ENCODE measurements around the gene FRMD4A. TPM values are rescaled to one million over a fixed set of nuclear protein-coding genes. Genes with fewer than 3 reads are reported as not detected.

FRMD4A gene
- total and polyA plus RNA-seq, 3 donors from 2014 or later = 15.0 to 20.8 (median 18.7) TPM

DNA sequence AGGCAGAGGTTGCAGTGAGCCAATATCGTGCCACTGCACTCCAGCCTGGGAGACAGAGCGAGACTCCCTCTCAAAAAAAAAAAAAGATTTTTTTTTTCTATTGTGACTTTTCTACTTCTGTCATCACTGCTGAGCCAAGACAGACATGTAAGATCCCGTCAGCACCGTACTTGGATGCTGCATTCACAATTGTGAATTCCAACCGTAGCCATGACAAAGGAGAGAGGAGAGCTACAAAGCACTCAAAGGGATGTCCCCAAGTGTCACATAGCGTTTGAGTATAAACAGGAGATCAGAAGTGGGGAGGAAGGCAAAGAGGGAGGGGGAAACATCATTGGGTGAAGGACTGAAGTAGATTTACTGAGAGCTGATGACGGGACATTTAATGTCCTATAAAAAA lies 599.8 kb downstream of the FRMD4A start:
- WGBS, 2 donors = 92 to 97% methylated on average over 7 of the region's 7 CpGs
- Histone ChIP-seq H3K4me1 (no peaks in the 10 kb centered on the region), H3K27me3 (no peaks in the 10 kb centered on the region), H3K4me3 (no peak overlapping the region), H3K27ac (no peak overlapping the region), H3K9me3 (no peaks in the 10 kb centered on the region), H3K36me3 (ENCODE audit: low read depth, missing control alignments) (no peaks in the 10 kb centered on the region)
- DNase-seq = no peak
- TF ChIP-seq, protein P1, sequence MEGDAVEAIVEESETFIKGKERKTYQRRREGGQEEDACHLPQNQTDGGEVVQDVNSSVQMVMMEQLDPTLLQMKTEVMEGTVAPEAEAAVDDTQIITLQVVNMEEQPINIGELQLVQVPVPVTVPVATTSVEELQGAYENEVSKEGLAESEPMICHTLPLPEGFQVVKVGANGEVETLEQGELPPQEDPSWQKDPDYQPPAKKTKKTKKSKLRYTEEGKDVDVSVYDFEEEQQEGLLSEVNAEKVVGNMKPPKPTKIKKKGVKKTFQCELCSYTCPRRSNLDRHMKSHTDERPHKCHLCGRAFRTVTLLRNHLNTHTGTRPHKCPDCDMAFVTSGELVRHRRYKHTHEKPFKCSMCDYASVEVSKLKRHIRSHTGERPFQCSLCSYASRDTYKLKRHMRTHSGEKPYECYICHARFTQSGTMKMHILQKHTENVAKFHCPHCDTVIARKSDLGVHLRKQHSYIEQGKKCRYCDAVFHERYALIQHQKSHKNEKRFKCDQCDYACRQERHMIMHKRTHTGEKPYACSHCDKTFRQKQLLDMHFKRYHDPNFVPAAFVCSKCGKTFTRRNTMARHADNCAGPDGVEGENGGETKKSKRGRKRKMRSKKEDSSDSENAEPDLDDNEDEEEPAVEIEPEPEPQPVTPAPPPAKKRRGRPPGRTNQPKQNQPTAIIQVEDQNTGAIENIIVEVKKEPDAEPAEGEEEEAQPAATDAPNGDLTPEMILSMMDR (IDR thresholded peaks at IDR 0.05) = no peak
- TF ChIP-seq POLR2A (IDR thresholded peaks at IDR 0.05) = no peak
- intact Hi-C loops (cut with DNase I; ENCODE audit: low total_unique reads) = no loop called here

DNA sequence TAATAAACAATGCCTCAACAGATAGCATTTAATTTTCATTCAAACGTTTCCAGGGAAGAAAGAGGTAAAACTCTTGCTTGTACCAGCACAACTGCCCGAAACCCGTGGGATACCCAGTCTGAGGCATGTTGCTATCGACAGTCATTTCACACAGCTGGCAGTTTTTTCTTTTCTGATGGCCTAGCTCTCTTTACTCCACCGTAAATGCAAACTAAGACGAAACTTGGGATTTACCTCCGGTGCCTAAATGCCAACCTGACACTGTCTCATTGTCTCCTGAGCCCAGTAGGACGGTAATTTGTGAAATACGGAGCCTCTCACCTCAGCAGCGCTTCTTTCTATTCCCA lies 600.4 kb downstream of the FRMD4A start:
- H3K4me1 ChIP-seq = no peaks in the 10 kb centered on the region
- H3K36me3 ChIP-seq (ENCODE audit: low read depth, missing control alignments) = no peaks in the 10 kb centered on the region
- no peak overlapping the region for H3K27ac ChIP-seq
- H3K4me3 ChIP-seq = no peak overlapping the region
- TF ChIP-seq POLR2A (IDR thresholded peaks at IDR 0.05) = no peak
- TF ChIP-seq, protein P1 (IDR thresholded peaks at IDR 0.05) = no peak
- DNase-seq = no peak
- no peaks in the 10 kb centered on the region for H3K9me3 ChIP-seq
- no peaks in the 10 kb centered on the region for H3K27me3 ChIP-seq
- intact Hi-C loops (cut with DNase I; ENCODE audit: low total_unique reads) = no loop called here
- 76 to 79% methylated on average over 10 of the region's 10 CpGs for WGBS, 2 donors

DNA sequence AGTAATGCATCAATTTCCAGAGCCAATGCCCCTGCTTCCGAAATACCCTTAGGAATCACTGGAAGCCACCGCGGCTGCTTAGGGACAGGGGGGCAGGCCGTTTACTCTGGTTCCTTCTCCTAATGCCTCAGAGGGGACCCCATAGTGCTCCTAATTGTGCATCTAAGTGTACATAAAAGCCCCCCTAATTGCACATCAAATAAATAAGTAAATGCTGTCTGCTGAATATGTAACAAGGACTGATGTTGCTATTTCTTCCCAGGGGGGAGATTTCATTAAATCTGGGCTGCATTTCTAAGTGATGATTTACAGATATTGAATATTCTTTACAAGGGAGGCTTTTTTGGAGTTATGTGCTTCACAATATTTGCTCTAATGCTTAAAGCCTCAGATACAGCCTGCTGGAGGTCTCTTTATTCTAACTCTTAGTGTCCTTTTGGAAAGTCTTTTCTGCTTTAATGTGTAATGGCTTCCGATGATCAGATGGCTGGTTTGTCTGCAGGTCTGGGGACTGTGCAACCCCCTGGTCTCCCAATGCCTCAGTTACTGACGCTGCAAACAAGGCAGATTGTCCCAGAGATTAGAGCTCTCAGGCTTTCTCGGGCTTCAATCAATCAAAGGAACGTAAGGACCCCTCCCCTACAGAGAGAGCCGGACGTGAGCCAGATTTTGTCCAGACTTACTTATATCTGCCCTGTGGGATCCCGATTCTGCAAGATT lies 601.0 kb downstream of the FRMD4A start:
- H3K4me1 ChIP-seq = peaks cover 5% of the 10 kb centered on the region
- 76 to 77% methylated on average over 11 of the region's 11 CpGs for WGBS, 2 donors
- intact Hi-C loops (cut with DNase I; ENCODE audit: low total_unique reads) = no loop called here
- TF ChIP-seq POLR2A (IDR thresholded peaks at IDR 0.05) = no peak
- TF ChIP-seq, protein P1 (IDR thresholded peaks at IDR 0.05) = no peak
- no peaks in the 10 kb centered on the region for H3K36me3 ChIP-seq (ENCODE audit: low read depth, missing control alignments)
- H3K4me3 ChIP-seq = no peak overlapping the region
- DNase-seq = no peak
- no peak overlapping the region for H3K27ac ChIP-seq
- H3K9me3 ChIP-seq = no peaks in the 10 kb centered on the region
- H3K27me3 ChIP-seq = no peaks in the 10 kb centered on the region

DNA sequence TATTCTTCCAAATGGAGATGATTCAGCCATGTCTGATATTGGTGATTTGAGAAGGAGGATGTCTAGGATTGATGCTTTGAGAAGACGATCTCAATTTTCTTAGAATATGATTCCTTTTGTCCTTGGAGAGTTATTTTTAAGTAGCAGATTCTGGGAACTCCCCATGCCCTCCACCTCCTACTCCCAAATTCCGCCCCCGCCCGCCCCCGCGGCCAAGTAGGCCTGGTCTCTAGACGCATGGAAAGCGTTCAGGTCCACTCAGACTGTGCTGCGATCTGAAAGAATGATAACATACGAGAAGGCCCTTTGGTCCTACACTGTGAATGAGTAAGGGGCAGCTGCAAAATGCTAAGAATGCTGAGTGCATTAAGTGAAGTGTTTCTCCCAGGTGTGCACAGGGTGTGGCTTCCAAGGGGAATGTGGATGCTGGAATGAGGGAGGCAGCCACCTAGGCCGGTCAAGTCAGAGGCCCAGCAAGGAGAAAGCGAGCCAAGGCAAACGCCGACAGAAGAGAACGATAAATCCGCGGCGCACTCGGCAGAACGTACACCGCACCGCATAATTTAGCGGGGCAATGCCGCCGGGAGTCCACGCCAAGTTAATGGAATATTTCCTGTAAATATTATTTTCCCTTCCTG lies 601.7 kb downstream of the FRMD4A start:
- no peak overlapping the region for H3K4me3 ChIP-seq
- no peak overlapping the region for H3K27ac ChIP-seq
- H3K4me1 ChIP-seq = peaks cover 10% of the 10 kb centered on the region
- TF ChIP-seq POLR2A (IDR thresholded peaks at IDR 0.05) = no peak
- TF ChIP-seq, protein P1 (IDR thresholded peaks at IDR 0.05) = no peak
- no peak for DNase-seq
- H3K36me3 ChIP-seq (ENCODE audit: low read depth, missing control alignments) = no peaks in the 10 kb centered on the region
- no peaks in the 10 kb centered on the region for H3K9me3 ChIP-seq
- no peaks in the 10 kb centered on the region for H3K27me3 ChIP-seq
- intact Hi-C loops (cut with DNase I; ENCODE audit: low total_unique reads) = no loop called here
- WGBS, 2 donors = 65 to 68% methylated on average over 24 to 26 of the region's 26 CpGs

All from testis (tissue), 3 donors.